ENCODE data around the gene SPECC1.

GRCh38 chr17:20203761-20204263 is 194.7 kb downstream of the SPECC1 start:
- TF ChIP-seq GATA3 (IDR thresholded peaks at IDR 0.05; ENCODE audit: low read depth, low read length): no peak
- TF ChIP-seq GATA2 (IDR thresholded peaks at IDR 0.05; ENCODE audit: low read depth, low read length): no peak
